Parathyroid adenoma (tissue), 2 donors: ENCODE measurements around the gene PRR11.
A peak's percentile ranks its signal among the peaks of the same experiment; 100 is the strongest.
"Not testable (repeated sequence)": the region's sequence is repeated elsewhere in the genome, so short reads cannot be mapped to it uniquely, and the experiment has no call there.

Experiments
- H2AFZ ChIP-seq: fragments of 300-600 bp; sonication (generic); one replicate; pipeline ENCODE4 v1.7.0; 2017; ENCODE audit warnings: antibody characterized with exemption, mild to moderate bottlenecking
- H3K27ac ChIP-seq: fragments of 300-600 bp; sonication (generic); one replicate; pipeline ENCODE4 v1.7.0; 2017
- H3K27me3 ChIP-seq: fragments of 300-600 bp; sonication (generic); one replicate; pipeline ENCODE4 v1.7.0; 2017; ENCODE audit warnings: low read length; ENCODE audit not compliant: control insufficient read depth, insufficient read depth
- H3K36me3 ChIP-seq: fragments of 300-600 bp; sonication (generic); one replicate; pipeline ENCODE4 v1.7.0; 2017; ENCODE audit warnings: low read length; ENCODE audit not compliant: control insufficient read depth, insufficient read depth
- H3K4me1 ChIP-seq: fragments of 300-600 bp; sonication (generic); one replicate; pipeline ENCODE4 v1.7.0; 2017; ENCODE audit warnings: control low read depth
- H3K4me2 ChIP-seq: fragments of 300-600 bp; sonication (generic); one replicate; pipeline ENCODE4 v1.7.0; 2017; ENCODE audit warnings: low read length
- H3K4me3 ChIP-seq: fragments of 300-600 bp; sonication (generic); one replicate; pipeline ENCODE4 v1.7.0; 2017; ENCODE audit warnings: low read depth, low read length
- H3K79me2 ChIP-seq: fragments of 300-600 bp; sonication (generic); one replicate; pipeline ENCODE4 v1.7.0; 2017; ENCODE audit warnings: control low read depth
- H3K9ac ChIP-seq: fragments of 300-600 bp; sonication (generic); one replicate; pipeline ENCODE4 v1.7.0; 2017; ENCODE audit warnings: mild to moderate bottlenecking
- H3K9me3 ChIP-seq: fragments of 300-600 bp; sonication (generic); one replicate; pipeline ENCODE4 v1.7.0; 2017; ENCODE audit warnings: low read length; ENCODE audit not compliant: control insufficient read depth
- TF ChIP-seq, protein P1 (sequence below): fragments of 300-600 bp; sonication (generic); IDR thresholded peaks from one replicate; pipeline ENCODE4 v1.7.0; 2017; ENCODE audit warnings: antibody characterized with exemption, mild to moderate bottlenecking
- donor health status: primary hyperparathyroidism.

The PRR11 gene

GRCh38 chr17:59220328-59221158, 65.0 kb downstream of the PRR11 start, which contains the start of gene GDPD1:
TSS of gene GDPD1 (plus strand) at chr17:59220511. CDS start at chr17:59220610, 99 bp downstream.
- Histone ChIP-seq H3K4me2 (peak within 1 kb of the TSS; percentile 99), H3K4me1 (no peaks in the 10 kb centered on the region), H3K79me2 (no peaks in the 10 kb centered on the region), H3K36me3 (no peaks in the 10 kb centered on the region), H3K9ac (peak within 1 kb of the TSS; percentile 62), H3K27me3 (no peaks in the 10 kb centered on the region), H2AFZ (peak within 1 kb of the TSS; percentile 89), H3K9me3 (no peaks in the 10 kb centered on the region), H3K27ac (peak within 1 kb of the TSS; percentile 88), H3K4me3 (peak within 1 kb of the TSS; percentile 90)
- TF ChIP-seq, protein P1, sequence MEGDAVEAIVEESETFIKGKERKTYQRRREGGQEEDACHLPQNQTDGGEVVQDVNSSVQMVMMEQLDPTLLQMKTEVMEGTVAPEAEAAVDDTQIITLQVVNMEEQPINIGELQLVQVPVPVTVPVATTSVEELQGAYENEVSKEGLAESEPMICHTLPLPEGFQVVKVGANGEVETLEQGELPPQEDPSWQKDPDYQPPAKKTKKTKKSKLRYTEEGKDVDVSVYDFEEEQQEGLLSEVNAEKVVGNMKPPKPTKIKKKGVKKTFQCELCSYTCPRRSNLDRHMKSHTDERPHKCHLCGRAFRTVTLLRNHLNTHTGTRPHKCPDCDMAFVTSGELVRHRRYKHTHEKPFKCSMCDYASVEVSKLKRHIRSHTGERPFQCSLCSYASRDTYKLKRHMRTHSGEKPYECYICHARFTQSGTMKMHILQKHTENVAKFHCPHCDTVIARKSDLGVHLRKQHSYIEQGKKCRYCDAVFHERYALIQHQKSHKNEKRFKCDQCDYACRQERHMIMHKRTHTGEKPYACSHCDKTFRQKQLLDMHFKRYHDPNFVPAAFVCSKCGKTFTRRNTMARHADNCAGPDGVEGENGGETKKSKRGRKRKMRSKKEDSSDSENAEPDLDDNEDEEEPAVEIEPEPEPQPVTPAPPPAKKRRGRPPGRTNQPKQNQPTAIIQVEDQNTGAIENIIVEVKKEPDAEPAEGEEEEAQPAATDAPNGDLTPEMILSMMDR = peak; percentile 87

DNA sequence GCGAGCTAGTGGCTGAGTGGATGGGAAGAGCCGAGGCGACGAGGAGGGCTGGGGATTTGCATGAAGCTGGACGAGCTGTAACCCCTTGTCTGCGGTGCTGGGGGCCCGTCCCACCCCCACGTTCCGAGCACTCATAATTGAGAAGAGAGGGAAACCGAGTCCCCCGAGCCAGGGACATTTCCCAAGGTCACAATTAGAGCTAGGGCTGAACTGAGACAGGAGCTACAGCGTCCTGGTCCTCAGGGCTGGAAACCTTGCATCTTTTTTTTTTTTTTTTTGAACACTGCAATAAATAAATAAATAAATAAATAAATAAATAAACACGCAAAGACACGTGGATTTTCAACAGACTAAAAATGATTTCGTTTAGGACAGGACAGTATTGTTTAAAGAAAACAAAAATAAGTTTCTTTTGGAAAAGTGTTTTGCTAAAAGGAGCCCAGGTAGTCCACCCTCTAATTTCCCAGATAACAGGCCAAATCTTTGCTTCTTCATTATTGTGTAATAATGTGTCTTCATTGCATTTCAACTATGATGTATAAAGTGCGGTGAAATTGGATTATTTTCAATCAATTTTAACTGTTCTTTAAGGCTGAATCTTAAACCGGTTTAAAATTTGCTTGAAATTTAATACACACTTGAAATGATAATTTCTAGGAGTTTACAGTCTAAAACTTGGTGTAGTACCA, 65.8 kb downstream of the PRR11 start:
- H3K4me2 ChIP-seq = peak overlapping the region; percentile 99
- no peaks in the 10 kb centered on the region for H3K9me3 ChIP-seq
- H3K36me3 ChIP-seq = no peaks in the 10 kb centered on the region
- no peaks in the 10 kb centered on the region for H3K27me3 ChIP-seq
- H3K9ac ChIP-seq = peak overlapping the region; percentile 62
- H3K27ac ChIP-seq = peak overlapping the region; percentile 88
- H3K79me2 ChIP-seq = no peaks in the 10 kb centered on the region
- H3K4me1 ChIP-seq = no peaks in the 10 kb centered on the region
- peak overlapping the region; percentile 90 for H3K4me3 ChIP-seq
- TF ChIP-seq, protein P1 = no peak
- peak overlapping the region; percentile 89 for H2AFZ ChIP-seq

DNA sequence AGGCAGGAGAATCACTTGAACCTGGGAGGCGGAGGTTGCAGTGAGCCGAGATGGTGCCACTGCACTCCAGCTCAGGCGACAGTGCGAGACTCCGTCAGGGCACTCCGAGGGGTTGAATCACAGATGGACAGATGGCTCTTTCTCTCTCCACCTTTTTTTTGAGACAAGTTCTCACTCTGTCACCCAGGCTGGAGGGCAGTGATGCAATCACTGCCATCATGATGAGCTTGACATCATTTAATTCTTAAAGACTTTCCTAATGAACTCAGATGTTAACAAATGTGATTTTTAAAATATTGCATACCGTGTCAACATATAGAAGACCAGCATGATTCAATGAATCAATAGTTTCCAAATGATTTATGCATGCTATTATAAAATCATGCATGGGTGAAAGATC, 68.3 kb downstream of the PRR11 start:
- Histone ChIP-seq H3K9me3 (no peaks in the 10 kb centered on the region), H2AFZ (no peak overlapping the region), H3K4me2 (no peak overlapping the region), H3K9ac (no peak overlapping the region), H3K79me2 (no peaks in the 10 kb centered on the region), H3K27me3 (no peaks in the 10 kb centered on the region), H3K36me3 (no peaks in the 10 kb centered on the region), H3K27ac (no peak overlapping the region), H3K4me1 (no peaks in the 10 kb centered on the region), H3K4me3 (no peak overlapping the region)
- TF ChIP-seq, protein P1 = no peak

GRCh38 chr17:59228588-59228987, 73.0 kb downstream of the PRR11 start:
- H3K27me3 ChIP-seq, H2AFZ ChIP-seq, H3K9me3 ChIP-seq, H3K9ac ChIP-seq, H3K79me2 ChIP-seq, H3K27ac ChIP-seq, H3K36me3 ChIP-seq, H3K4me3 ChIP-seq, H3K4me1 ChIP-seq, H3K4me2 ChIP-seq: not testable (repeated sequence)

DNA sequence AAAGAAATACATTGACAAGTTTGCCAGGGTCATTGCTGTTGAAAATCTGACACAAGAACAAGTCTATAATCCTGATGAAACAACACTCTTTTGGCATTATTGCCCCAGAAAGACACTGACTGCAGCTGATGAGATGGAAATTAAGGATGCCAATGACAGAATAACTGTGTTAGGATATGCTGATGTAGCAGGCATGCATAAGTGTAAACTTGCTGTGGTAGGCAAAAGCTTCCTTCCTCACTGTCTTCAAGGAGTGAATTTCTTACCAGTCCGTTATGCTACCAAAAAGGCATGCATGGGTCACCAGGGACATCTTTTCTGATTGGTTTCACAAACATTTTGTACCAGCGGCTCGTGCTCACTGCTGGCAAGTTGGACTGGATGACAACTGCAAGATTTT, 75.2 kb downstream of the PRR11 start:
- Histone ChIP-seq H3K4me3 (no peak overlapping the region), H3K36me3 (no peaks in the 10 kb centered on the region), H3K27ac (no peak overlapping the region), H2AFZ (no peak overlapping the region), H3K4me2 (no peak overlapping the region), H3K9me3 (no peaks in the 10 kb centered on the region), H3K9ac (no peak overlapping the region), H3K27me3 (no peaks in the 10 kb centered on the region), H3K79me2 (no peaks in the 10 kb centered on the region), H3K4me1 (peaks cover 6% of the 10 kb centered on the region)
- TF ChIP-seq, protein P1 = no peak
